ENCODE data around the gene PDE4A.

Gene PDE4A

GRCh38 chr19:10412257-10412977 lies 7.9 kb upstream of the PDE4A start:
- TF ChIP-seq TAF1 (IDR thresholded peaks at IDR 0.05; ENCODE audit: low read depth) (no peak), ZBTB7A (IDR thresholded peaks at IDR 0.05; ENCODE audit: low read depth) (no peak), FOXM1 (IDR thresholded peaks at IDR 0.05; ENCODE audit: borderline replicate concordance, low read depth) (no peak), YY1 (IDR thresholded peaks at IDR 0.05; ENCODE audit: low read depth) (no peak)

- no peak for TF ChIP-seq TCF12 (IDR thresholded peaks at IDR 0.05; ENCODE audit: low read depth)
- TF ChIP-seq EGR1 (IDR thresholded peaks at IDR 0.05): no peak
- no peak for TF ChIP-seq EP300 (IDR thresholded peaks at IDR 0.05; ENCODE audit: borderline replicate concordance)
- no peak for TF ChIP-seq NFIC (IDR thresholded peaks at IDR 0.05)
- no peak for TF ChIP-seq FOXM1 (IDR thresholded peaks at IDR 0.05; ENCODE audit: borderline replicate concordance, low read depth)
- no peak for TF ChIP-seq CREB1 (IDR thresholded peaks at IDR 0.05; ENCODE audit: low read depth)
- no peak for TF ChIP-seq RAD21 (IDR thresholded peaks at IDR 0.05; ENCODE audit: low read depth)
- TF ChIP-seq TAF1 (IDR thresholded peaks at IDR 0.05; ENCODE audit: low read depth): no peak
- no peak for TF ChIP-seq REST (IDR thresholded peaks at IDR 0.05; ENCODE audit: low read depth)
- TF ChIP-seq TEAD4 (IDR thresholded peaks at IDR 0.05): no peak
- TF ChIP-seq USF1 (IDR thresholded peaks at IDR 0.05): no peak
- TF ChIP-seq MAX (IDR thresholded peaks at IDR 0.05): no peak
- TF ChIP-seq CEBPB (IDR thresholded peaks at IDR 0.05): no peak
- TF ChIP-seq YY1 (IDR thresholded peaks at IDR 0.05; ENCODE audit: low read depth): no peak
- no peak for TF ChIP-seq ZBTB7A (IDR thresholded peaks at IDR 0.05; ENCODE audit: low read depth)
Measured at GRCh38 chr19:10416083-10416379, 4.3 kb upstream of the PDE4A start.

GRCh38 chr19:10416380-10417257 lies 3.7 kb upstream of the PDE4A start:
- TF ChIP-seq TCF12 (IDR thresholded peaks at IDR 0.05; ENCODE audit: low read depth) (peak; percentile 64), RAD21 (IDR thresholded peaks at IDR 0.05; ENCODE audit: low read depth) (peak; percentile 22; the same call in 1 of the 2 replicates), YY1 (IDR thresholded peaks at IDR 0.05; ENCODE audit: low read depth) (peak; percentile 70), TEAD4 (IDR thresholded peaks at IDR 0.05) (no peak; the same call in none of the 2 replicates), EGR1 (IDR thresholded peaks at IDR 0.05) (peak; percentile 82), TAF1 (IDR thresholded peaks at IDR 0.05; ENCODE audit: low read depth) (no peak), ZBTB7A (IDR thresholded peaks at IDR 0.05; ENCODE audit: low read depth) (peak; percentile 98), NFIC (IDR thresholded peaks at IDR 0.05) (peak; percentile 13; the same call in 1 of the 2 replicates), EP300 (IDR thresholded peaks at IDR 0.05; ENCODE audit: borderline replicate concordance) (peak; percentile 36; the same call in 1 of the 2 replicates), REST (IDR thresholded peaks at IDR 0.05; ENCODE audit: low read depth) (no peak), MAX (IDR thresholded peaks at IDR 0.05) (peak; percentile 73), CEBPB (IDR thresholded peaks at IDR 0.05) (no peak), FOXM1 (IDR thresholded peaks at IDR 0.05; ENCODE audit: borderline replicate concordance, low read depth) (no peak), USF1 (IDR thresholded peaks at IDR 0.05) (peak; percentile 76), CREB1 (IDR thresholded peaks at IDR 0.05; ENCODE audit: low read depth) (peak; percentile 100)

GRCh38 chr19:10417541-10418234 lies 2.6 kb upstream of the PDE4A start:
- TF ChIP-seq YY1 (IDR thresholded peaks at IDR 0.05; ENCODE audit: low read depth): no peak
- no peak for TF ChIP-seq MAX (IDR thresholded peaks at IDR 0.05)
- no peak for TF ChIP-seq EGR1 (IDR thresholded peaks at IDR 0.05)
- no peak for TF ChIP-seq TEAD4 (IDR thresholded peaks at IDR 0.05)
- peak; percentile 56; the same call in 1 of the 2 replicates for TF ChIP-seq NFIC (IDR thresholded peaks at IDR 0.05)
- peak; percentile 93; the same call in 1 of the 2 replicates for TF ChIP-seq ZBTB7A (IDR thresholded peaks at IDR 0.05; ENCODE audit: low read depth)

- 0 out of 2 replicates have a peak, but pooled peaks have one; percentile 23 for TF ChIP-seq MAX (IDR thresholded peaks at IDR 0.05)
- no peak for TF ChIP-seq ZBTB7A (IDR thresholded peaks at IDR 0.05; ENCODE audit: low read depth)
- TF ChIP-seq YY1 (IDR thresholded peaks at IDR 0.05; ENCODE audit: low read depth): no peak
- no peak for TF ChIP-seq EGR1 (IDR thresholded peaks at IDR 0.05)
- no peak for TF ChIP-seq FOXM1 (IDR thresholded peaks at IDR 0.05; ENCODE audit: borderline replicate concordance, low read depth)
- TF ChIP-seq TAF1 (IDR thresholded peaks at IDR 0.05; ENCODE audit: low read depth): no peak
- peak; percentile 31; the same call in 1 of the 2 replicates for TF ChIP-seq TCF12 (IDR thresholded peaks at IDR 0.05; ENCODE audit: low read depth)
- TF ChIP-seq RAD21 (IDR thresholded peaks at IDR 0.05; ENCODE audit: low read depth): no peak
- TF ChIP-seq EP300 (IDR thresholded peaks at IDR 0.05; ENCODE audit: borderline replicate concordance): no peak
- no peak for TF ChIP-seq USF1 (IDR thresholded peaks at IDR 0.05)
- TF ChIP-seq CEBPB (IDR thresholded peaks at IDR 0.05): no peak
- TF ChIP-seq REST (IDR thresholded peaks at IDR 0.05; ENCODE audit: low read depth): no peak
- 0 out of 2 replicates have a peak, but pooled peaks have one; percentile 13 for TF ChIP-seq TEAD4 (IDR thresholded peaks at IDR 0.05)
- peak; percentile 63 for TF ChIP-seq NFIC (IDR thresholded peaks at IDR 0.05)
- no peak for TF ChIP-seq CREB1 (IDR thresholded peaks at IDR 0.05; ENCODE audit: low read depth)
Measured at GRCh38 chr19:10418235-10418484, 2.2 kb upstream of the PDE4A start.
